NCI-H1436 treated with DMSO at 0.1 percent for 48 hours (cell line): ENCODE measurements around the gene ASNS.
"Not testable (repeated sequence)": the region's sequence is repeated elsewhere in the genome, so short reads cannot be mapped to it uniquely, and the experiment has no call there.

Source experiments
- DNase-seq: peaks from one replicate; lab custom pipeline; 2025; lab: John Stamatoyannopoulos, UW

Gene ASNS, protein sequence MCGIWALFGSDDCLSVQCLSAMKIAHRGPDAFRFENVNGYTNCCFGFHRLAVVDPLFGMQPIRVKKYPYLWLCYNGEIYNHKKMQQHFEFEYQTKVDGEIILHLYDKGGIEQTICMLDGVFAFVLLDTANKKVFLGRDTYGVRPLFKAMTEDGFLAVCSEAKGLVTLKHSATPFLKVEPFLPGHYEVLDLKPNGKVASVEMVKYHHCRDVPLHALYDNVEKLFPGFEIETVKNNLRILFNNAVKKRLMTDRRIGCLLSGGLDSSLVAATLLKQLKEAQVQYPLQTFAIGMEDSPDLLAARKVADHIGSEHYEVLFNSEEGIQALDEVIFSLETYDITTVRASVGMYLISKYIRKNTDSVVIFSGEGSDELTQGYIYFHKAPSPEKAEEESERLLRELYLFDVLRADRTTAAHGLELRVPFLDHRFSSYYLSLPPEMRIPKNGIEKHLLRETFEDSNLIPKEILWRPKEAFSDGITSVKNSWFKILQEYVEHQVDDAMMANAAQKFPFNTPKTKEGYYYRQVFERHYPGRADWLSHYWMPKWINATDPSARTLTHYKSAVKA

DNA sequence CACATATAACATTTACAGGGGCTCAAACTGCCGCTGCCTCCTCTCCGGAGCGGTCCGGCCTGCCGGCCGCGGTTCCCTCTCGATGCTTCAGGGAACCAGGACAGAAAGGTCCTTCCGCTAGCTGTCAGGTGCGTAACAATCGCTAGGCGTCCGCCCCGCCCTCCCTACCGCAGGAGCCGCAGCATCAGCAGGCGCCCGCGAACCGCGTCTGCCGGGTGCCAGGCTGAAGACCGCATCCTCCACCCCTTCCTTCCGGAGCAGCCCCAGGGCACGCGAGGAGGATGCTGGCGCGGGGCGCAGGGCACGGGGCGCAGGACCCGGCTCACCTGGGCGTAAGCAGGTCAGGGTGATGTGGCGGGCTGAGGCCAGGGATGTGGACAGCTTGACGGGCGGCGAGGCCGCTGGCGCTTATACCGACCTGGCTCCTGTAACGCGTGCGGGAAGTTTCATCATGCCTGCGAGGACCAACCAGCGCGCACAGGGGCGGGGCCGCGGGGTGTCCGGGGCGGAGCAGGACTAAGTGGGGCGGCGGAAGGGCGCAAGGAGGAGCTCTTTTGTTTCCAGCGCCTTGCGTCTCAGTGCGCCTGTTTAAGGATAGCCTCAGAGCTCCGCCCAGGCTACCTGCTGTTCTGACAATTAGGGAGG is at the start of gene ASNS:
Gene ASNS, minus strand, starts transcription at position 384 of the 645 bp plus-strand sequence. CDS start 3,252 bp downstream, outside the sequence.
- peak; percentile 76 for DNase-seq

DNA sequence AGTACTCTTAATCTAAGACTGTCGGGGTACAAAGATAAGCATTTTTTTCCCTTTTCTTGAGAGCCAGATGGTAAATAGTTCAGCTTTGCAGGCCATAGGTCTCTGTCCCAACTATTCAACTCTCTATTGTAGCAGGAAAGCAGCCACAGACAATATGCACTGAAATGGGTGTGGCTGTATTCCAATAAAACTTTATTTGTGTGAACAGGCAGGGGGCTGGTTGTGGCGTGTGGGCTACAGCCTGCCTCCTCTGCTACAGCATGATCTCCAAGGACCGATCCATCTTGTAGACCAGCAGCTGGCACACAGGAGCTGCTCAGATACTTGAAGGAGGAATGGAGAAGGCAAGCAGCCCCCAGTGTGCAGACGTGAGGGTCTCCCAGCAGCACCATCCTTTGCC is 49.0 kb upstream of the ASNS start:
- not testable (repeated sequence) for DNase-seq

DNA sequence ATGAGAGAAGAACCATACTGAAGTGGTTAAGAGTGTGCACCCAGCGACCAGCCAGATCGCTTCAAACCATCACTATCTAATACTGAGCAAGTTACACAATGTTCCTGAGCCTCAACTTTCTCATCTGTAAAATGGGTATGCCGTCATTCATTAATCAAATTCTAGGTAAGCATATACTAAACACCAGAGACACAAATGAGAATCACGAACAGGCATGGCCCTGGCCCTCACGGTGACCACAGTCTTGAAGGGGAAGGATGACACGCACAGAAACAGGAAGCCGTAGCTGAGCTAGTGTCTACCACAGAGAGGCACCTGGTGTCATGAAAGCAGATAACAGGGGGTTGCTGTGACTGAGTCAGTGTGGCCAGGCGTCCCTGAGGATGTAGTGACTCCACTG is 43.1 kb upstream of the ASNS start:
- not testable (repeated sequence) for DNase-seq

DNA sequence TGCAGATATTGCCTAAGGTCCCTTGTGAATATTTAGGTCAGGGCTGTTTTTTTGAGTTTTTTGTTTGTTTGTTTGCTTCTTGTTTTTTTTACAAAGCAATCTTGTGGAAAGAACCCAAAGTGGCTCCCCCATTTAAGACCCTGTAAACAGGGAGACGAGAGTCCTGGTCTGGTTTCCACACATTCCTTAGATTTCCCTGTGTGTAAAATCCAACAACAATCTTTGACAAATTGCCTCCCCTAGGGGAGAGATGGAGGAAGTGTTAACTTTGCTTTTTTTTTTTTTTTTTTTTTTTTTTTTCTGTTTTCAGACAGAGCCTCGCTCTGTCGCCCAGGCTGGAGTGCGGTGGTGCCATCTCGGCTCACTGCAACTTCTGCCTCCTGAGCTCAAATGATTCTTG is 40.1 kb upstream of the ASNS start:
- not testable (repeated sequence) for DNase-seq

DNA sequence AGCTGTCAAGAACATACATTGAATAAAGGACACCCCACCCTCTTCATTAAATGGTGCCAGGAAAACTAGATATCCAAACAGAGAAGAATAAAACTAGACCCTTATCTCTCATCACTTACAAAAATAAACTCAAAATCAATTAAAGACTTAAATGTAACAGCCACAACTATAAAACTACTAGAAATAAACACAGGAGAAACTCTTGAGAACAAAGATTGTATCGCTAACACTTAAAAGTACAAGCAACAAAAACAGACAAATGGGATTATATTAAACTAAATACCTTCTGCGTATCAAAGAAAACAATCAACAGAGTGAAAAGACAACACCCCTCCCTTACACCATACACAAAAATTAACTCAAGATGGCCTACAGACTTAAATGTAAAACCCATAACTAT is 24.7 kb upstream of the ASNS start:
- DNase-seq, result not testable (repeated sequence)

DNA sequence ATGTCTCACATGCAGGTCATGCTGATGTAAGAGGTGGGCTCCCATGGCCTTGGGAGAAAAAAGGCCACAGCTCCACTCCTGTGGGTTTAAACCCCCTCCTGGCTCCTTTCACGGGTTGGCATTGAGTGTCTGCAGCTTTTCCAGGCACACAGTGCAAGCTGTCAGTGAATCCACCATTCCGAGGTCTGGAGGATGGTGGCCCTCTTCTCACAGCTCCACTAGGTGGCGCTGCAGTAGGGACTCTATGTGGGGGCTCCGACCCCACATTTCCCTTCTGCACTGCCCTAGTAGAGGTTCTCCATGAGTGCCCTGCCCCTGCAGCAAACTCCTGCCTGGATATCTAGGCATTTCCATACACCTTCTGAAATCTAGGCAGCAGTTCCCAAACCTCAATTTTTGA is 19.5 kb upstream of the ASNS start:
- not testable (repeated sequence) for DNase-seq

DNA sequence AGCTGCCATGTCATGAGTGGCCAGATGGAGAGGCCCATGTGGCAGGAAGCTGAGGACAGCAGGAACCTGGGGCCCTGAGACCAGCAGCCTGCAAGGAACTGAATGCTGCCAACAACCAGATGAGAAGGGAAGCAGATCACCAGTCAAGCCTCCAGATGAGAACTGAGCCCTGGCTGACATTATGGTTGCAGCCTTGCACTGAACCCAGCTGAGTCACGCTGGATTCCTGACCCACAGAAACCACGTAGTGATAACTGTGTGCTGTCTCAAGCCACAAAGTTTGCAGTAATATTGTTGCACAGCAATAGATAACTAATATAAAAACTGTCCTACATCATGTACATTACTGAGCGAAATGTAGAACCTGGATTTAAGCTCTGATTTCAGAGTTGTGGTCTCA is 7.3 kb upstream of the ASNS start:
- not testable (repeated sequence) for DNase-seq

DNA sequence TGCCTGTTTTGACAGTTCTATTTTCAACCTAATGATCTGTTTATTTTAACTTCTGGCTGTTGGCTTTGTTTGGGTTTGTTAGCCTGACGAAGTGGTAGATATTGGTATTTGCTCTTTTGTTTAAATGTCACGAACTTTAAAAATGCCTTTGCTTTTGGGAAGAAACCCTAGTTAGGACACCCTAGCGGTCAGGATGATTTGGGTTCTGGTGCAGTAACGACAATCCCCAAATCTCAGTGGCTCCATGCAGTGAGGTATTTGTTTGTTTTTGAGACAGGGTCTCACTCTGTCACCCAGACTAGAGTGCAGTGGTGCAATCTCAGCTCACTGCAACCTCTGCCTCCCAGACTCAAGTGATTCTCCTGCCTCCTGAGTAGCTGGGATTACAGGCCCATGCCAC is 2.7 kb upstream of the ASNS start:
- DNase-seq, result not testable (repeated sequence)

DNA sequence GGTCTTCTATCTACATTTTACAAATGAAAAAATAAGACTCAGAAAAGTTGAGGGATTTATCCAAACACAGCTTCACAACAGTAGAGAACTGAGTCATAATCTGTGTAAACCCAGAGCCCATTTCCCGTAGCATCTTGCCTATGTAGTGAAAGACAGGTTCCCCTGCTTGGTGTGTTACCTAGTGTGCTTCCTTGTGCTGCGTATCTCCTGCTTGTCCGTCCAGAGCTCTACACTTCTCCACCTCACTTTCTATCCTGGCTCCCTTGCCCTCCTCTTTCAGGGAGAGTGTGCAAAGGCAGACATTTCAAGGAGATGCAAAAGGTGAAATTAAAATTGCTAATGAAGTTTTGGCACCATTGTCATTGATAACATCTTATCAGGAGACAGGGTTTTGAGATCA is 1.4 kb upstream of the ASNS start:
- DNase-seq, result no peak

DNA sequence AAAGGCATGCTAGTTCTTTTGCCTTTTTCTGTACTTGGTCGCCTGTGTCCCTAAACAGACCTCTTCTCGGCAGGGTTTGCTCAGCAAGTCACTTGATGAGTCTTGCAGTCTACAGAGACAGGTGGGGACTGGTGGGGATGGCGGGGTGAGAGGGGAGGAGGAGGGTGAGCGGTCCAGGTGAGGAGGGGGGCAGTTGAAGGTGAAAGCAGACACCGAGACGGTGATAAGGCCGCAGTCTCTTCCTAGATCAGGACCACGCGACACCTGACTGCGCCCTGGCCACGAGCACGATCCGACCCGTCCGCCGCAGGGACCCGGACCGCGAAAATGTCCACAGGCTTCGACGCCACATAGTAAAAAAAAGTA is 566 bp downstream of the ASNS start:
- no peak for DNase-seq

DNA sequence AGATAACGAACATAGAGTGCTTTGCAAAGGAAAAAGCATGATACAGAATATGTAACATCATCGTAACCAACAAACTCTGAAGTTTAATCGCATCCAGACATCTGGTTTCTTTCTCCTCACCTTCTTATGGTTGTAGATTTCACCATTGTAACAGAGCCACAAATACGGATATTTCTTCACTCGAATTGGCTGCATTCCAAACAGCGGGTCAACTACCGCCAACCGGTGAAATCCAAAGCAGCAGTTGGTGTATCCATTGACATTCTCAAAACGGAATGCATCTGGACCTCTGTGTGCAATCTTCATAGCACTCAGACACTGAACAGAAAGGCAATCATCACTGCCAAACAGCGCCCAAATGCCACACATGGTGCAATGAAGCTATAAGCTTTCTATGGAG is 3.4 kb downstream of the ASNS start:
- DNase-seq, result no peak

DNA sequence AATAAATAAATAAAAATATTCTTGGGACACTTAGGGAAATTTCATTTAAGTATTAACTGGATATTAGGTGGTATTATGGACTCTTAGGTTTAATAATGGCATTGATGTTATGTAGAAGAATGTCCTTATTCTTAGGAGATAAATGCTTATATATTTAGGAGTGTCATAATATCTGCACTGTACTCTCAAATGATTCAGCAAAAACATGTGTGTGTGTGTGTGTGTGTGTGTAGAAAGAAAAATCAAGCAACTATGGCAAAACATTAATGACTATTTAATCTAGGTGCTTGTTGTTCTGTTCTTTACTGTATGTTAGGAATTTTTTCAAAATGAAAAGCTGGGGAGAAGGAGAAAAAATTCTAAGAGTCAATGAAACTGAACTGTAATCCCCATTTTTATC is 3.9 kb downstream of the ASNS start:
- no peak for DNase-seq

DNA sequence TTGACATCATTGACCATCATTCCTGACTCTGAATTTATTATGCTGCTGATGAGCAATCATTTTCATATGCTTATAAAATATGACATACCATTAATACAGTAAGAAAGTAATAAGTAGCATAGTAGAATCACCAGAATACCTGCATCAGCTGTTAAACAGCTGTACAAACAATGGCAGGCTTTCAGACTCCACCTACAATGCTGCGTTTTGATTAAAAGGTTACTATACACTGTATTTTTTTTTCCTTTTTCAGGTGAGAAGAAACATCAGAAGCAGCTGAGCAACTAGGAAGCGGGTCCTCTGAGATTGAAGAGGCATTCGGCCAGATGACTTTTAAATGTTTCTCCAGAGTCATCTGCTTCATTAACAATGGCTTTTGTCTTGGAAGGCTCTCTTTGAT is 7.1 kb downstream of the ASNS start:
- no peak for DNase-seq

DNA sequence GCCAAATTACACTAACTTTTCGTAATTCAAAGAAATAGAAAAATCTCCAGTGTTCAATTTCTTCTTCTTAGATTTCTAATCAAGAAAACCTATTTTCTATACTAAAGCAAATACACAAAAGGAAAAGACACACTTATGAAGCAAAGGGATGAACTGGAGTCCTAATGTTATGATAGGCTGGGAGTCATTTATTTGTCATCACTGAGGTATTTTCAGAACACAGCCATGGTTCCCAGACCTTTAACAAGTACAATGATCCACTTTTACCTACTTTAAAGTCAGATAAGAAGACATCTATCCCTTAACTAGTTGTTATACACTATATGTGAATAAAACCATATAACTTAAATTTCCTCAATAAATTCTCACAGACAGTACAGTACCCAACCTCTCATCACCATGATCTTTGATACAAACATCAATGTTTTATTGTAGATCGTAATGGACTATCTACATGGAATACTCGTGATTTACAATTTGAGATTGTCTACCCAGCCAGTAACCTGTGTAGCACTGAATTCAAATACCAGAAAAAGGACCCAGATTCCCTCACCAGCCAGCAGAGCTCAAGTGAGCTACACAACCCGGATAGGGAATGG is 12.5 kb downstream of the ASNS start:
- DNase-seq, result no peak

DNA sequence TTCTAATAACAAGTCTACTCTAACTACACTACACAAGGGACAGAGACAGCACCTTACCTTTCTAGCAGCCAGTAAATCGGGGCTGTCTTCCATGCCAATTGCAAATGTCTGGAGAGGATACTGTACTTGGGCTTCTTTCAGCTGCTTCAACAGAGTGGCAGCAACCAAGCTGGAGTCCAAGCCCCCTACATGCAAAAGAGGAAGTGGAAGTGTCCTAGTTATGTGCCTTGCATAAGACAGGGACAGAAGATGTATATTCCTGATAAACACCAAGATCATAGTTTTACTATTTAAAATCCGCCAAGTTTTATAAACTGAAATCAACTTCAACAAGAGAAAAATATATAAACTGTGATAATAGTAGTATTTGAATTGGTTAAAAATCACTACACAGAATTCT is 14.0 kb downstream of the ASNS start:
- no peak for DNase-seq

DNA sequence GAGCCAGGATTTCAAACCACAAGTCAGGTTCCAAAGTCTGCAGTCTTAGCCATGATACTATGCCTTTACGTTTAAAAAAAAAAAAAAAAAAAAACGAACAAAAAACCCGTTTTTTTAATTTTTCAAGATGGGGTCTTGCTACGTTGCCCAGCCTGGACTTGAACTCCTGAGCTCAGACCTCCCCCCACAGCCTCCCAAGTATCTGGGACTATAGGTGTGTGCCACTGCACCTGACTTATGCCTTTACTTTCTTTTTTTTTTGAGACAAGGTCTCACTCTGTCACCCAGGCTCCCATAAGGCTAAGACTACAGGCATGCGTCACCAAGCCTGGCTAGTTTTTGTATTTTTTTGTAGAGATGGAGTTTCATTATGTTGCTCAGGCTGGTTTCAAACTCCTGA is 14.7 kb downstream of the ASNS start:
- no peak for DNase-seq

DNA sequence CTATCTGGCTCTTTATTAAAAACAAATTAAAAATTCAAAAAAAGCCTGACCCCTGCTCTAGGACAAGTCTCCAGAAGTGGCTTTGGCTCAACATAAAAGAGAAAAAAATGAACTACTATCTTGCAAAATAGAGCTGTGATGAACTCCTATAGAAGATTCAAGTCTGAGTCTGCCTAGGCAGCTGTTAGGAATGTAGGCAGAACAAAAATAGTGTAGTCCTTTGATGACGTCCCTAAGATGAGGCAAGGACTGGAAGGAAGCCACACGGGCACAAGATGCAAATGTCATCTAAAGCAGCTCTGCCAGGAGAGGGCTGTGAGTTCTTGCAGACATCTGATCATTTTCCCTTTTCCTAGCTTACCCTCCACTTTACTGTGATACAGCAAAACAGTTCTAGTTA is 20.5 kb downstream of the ASNS start:
- DNase-seq, result no peak

DNA sequence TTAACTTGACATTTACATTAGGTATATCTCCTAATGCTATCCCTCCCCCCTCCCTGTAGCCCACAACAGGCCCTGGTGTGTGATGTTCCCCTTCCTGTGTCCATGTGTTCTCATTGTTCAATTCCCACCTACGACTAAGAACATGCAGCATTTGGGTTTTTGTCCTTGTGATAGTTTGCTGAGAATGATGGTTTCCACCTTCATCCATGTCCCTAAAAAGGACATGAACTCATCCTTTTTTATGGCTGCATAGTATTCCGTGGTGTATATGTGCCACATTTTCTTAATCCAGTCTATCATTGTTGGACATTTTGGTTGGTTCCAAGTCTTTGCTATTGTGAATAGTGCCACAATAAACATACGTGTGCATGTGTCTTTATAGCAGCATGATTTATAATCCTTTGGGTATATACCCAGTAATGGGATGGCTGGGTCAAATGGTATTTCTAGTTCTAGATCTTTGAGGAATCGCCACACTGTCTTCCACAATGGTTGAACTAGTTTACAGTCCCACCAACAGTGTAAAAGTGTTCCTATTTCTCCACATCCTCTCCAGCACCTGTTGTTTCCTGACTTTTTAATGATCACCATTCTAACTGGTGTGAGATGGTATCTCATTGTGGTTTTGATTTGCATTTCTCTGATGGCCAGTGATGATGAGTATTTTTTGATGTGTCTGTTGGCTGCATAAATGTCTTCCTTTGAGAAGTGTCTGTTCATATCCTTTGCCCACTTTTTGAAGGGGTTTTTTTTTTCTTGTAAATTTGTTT is 21.8 kb downstream of the ASNS start:
- not testable (repeated sequence) for DNase-seq

DNA sequence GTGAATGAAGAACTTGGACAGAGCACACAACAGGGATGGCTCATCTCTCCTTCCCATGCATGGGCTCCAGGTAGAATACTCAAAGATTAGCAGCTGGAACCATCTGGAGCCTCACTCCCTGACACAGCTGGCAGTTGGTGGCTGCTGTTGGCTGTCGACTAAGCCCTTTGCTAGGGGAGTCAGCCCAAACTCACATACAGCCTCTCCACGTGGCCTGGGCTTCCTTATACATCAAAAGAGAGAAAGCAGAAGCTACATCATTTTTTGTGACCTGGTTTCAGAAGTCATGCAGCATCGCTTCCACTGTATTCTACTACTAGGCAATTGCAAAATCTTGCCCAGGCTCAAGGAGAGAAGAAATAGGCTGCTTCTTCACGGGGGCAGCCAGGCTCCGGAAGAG is 24.4 kb downstream of the ASNS start:
- DNase-seq, result no peak

DNA sequence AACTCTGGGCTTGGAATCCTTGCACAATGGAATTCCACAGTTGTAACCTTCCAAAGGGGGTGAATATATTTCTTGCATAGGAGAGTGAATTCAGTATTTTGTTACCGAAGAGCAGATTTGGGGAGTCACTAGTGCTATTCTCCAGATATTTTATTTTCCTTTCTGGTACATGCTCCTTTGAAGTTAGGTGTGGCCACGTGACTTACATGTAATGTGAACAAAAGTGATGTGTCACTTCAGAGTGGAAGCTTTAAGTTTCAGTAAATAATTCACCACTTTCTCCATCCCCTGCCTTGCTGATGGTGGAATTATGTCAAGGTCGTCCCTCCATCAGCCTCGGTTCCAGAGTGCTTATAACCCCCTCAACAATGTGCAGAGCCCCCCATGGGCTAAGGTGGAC is 25.3 kb downstream of the ASNS start:
- no peak for DNase-seq

DNA sequence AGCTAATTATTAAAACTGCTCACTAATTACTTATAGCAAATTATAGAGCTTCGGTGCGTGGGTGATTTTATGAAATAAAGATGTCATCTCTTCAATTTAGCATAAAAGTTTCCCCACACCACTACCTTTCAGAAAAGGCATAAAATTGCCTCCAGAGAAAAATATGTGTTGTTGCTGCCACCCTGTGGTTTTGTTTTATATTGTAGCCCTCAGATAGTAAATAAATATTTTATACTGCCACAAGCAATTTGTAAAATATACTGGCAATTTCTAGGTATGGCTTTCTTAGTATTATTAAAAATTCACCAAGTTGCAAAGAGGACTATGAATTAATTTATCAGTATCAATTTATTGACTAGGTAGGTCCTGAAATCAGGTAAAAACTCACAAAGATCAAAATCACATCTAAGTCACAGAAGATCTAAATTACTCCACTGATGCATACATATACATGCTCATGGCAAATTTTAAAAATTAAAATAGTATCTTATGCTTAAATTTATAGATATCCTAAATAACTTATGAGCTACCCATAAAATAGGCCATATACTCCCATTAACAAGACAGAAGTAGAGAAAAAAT is 26.5 kb downstream of the ASNS start:
- no peak for DNase-seq

DNA sequence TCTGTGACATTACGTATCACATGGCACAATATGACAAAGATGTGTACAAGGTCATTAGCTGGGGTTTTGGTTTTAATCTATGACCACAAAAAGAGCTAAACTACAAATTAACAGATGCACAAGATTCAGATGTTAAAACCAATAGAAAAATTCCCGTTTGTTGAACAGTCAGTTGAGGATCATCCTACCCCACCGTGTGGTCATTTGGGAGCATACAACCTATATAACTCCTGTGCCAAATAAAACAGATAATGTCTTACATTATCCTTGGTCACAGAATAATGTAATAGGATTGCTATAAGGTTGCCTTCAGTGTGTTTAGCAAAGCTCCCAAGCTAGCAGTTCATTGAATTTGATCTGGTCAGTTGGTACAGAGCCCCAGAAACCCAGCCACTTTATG is 28.2 kb downstream of the ASNS start:
- DNase-seq, result no peak
